Ectodermal cell (in vitro differentiated cells): Measurements from ENCODE around the gene YEATS4.

Source experiments
- H3K27ac ChIP-seq: 2 replicates; pipeline ENCODE4 v1.7.0; 2013; ENCODE audit warnings: mild to moderate bottlenecking, low read depth, low read length; ENCODE audit not compliant: insufficient read depth, poor library complexity, severe bottlenecking
- H3K27me3 ChIP-seq: 2 replicates; pipeline ENCODE4 v1.7.0; 2013; ENCODE audit warnings: mild to moderate bottlenecking, low read length; ENCODE audit not compliant: insufficient read depth, control insufficient read depth, poor library complexity, severe bottlenecking
- H3K36me3 ChIP-seq: one replicate; pipeline ENCODE4 v1.7.0; 2013; ENCODE audit warnings: low read length; ENCODE audit not compliant: control insufficient read depth, insufficient read depth
- H3K4me1 ChIP-seq: one replicate; pipeline ENCODE4 v1.7.0; 2013; ENCODE audit warnings: low read length; ENCODE audit not compliant: control insufficient read depth, insufficient read depth
- H3K4me3 ChIP-seq: 2 replicates; pipeline ENCODE4 v1.7.0; 2013; ENCODE audit warnings: low read depth, low read length, control low read depth; ENCODE audit not compliant: insufficient read depth
- H3K9me3 ChIP-seq: 2 replicates; pipeline ENCODE4 v1.7.0; 2013; ENCODE audit warnings: mild to moderate bottlenecking, low read length, moderate library complexity; ENCODE audit not compliant: control insufficient read depth
- WGBS, 2 experiments: methylation state at CpG; one replicate each; pipeline ENCODE4 v1.1.7; 2013; ENCODE audit warnings: missing lambda C conversion rate in 2 of 2; 5-methylcytosine and 5-hydroxymethylcytosine counted together

The YEATS4 gene

DNA sequence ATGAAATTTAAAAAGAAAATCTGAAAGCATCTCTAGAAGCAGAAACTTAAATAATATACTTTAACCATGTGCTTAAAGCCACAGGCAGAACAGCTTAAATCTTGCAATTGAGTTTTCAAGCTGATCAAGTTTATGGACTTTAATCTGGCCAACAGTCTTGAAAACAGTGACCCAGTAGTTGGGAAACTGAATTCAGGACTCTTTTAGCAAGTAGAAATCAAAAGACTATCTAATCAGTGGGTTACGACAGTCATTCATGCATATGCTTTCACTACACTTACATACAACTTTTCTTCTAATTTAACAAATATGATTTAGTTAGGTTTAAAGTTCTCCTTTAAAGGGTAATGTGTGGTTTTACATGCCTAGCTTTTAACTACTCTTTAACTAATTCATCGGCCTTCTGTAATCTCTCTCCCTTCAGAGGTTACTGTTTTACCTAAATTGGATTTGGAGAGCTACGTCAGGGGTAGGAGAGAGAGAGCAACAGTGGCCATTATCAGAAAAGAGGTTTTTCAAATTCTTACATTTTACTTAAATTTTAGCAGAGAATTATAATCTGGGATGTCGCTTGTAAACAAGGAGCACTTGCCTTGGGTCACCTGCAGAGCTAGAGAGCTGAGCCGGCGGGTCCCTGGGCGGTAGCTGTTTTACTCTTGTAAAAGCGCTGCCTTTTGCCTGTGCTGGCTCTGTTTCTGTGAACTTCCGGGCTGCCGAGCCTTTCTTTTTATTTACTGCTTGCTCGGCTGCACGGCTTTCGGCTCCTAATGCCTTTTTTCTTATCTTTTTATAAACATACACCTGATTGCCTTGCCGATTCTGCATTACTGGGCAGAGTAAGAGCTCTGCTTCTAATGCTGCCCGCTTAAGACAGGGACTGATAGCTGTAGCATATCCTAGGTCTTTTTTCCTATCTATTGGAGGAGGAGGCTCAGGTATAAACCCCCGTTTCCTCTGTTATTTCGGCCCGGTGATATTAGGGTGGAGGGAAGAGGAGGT, 28.8 kb upstream of the YEATS4 start:
- WGBS, 2 experiments: 15 to 26% methylated on average over 15 to 18 of the region's 18 CpGs

DNA sequence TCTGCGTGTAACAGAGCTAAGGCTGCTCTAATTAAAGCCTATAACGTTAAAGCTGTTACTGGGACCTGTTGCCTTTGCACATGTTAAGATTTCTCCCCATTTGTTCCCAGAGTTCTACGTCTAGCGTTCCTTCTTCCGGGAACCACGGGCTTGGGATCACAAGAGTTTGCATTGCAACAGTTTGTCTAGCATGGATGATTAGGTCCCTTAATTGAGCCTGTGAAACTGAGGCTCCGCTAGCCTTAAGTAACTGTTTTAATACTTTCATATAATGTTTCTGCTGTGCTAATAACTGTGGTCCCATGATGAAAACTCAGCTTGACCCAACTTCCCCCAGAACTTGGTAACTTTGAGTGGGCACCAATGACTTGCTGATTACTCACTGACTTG, 28.0 kb upstream of the YEATS4 start:
- Histone ChIP-seq H3K9me3 (no peaks in the 10 kb centered on the region), H3K36me3 (no peaks in the 10 kb centered on the region), H3K4me1 (peaks cover 7% of the 10 kb centered on the region), H3K4me3 (no peak overlapping the region), H3K27ac (no peak overlapping the region), H3K27me3 (no peaks in the 10 kb centered on the region)
- 71 to 76% methylated on average over 7 of the region's 7 CpGs for WGBS, 2 experiments

More for the DNA sequence above, 28.8 kb upstream of the YEATS4 start:
- peaks cover 7% of the 10 kb centered on the region for H3K4me1 ChIP-seq
- H3K9me3 ChIP-seq: no peaks in the 10 kb centered on the region
- H3K36me3 ChIP-seq: no peaks in the 10 kb centered on the region
- H3K27ac ChIP-seq: no peak overlapping the region
- H3K27me3 ChIP-seq: no peaks in the 10 kb centered on the region
- H3K4me3 ChIP-seq: no peak overlapping the region

DNA sequence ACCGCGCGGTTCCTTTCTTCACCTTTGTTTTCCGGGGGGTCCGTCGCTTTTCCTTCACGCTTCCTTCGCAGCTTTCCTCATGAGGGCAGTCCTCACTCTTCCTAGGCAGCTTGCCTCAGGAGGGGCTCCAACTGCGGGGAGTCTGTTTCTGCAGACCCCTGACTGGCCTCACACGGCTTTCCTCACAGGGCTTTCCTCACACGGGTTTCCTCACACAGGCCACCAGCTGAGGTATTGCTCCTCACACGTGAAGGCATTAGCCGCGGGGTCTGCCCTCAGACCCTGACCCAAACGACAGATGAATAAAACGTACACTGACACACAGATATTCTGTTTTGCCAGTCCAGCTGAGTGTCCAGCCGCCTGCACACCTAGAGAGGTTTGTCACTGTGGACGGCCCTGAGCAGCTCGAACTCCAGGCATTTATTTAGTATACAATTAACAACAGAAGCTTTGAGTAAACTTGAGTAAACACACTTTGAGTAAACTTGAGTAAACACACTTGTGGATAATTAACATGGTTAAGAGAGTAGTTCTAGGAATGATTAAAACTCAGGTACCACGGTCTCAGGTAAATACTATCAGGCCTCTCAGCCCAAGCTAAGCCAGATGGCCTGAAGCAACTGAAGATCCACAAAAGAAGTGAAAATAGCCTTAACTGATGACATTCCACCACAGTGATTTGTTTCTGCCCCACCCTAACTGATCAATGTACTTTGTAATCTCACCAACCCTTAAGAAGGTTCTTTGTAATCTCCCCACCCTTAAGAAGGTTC, 27.4 kb upstream of the YEATS4 start:
- Histone ChIP-seq H3K27ac (no peak overlapping the region), H3K4me1 (peaks cover 7% of the 10 kb centered on the region), H3K36me3 (no peaks in the 10 kb centered on the region), H3K27me3 (no peaks in the 10 kb centered on the region), H3K9me3 (no peaks in the 10 kb centered on the region), H3K4me3 (no peak overlapping the region)
- WGBS, 2 experiments: 85 to 87% methylated on average over 19 to 20 of the region's 20 CpGs

GRCh38 chr12:69332815-69333358, 26.7 kb upstream of the YEATS4 start:
- no peaks in the 10 kb centered on the region for H3K9me3 ChIP-seq

GRCh38 chr12:69334158-69334557, 25.4 kb upstream of the YEATS4 start:
- H3K27me3 ChIP-seq: no peaks in the 10 kb centered on the region
- peaks cover 7% of the 10 kb centered on the region for H3K4me1 ChIP-seq
- H3K4me3 ChIP-seq: no peak overlapping the region
- no peaks in the 10 kb centered on the region for H3K36me3 ChIP-seq
- no peaks in the 10 kb centered on the region for H3K9me3 ChIP-seq
- no peak overlapping the region for H3K27ac ChIP-seq

More at GRCh38 chr12:69332815-69333358, 26.7 kb upstream of the YEATS4 start:
- Histone ChIP-seq H3K27ac (no peak overlapping the region), H3K4me3 (no peak overlapping the region), H3K4me1 (peaks cover 7% of the 10 kb centered on the region), H3K27me3 (no peaks in the 10 kb centered on the region), H3K36me3 (no peaks in the 10 kb centered on the region)
- WGBS, 2 experiments: 90 to 91% methylated on average over 6 of the region's 6 CpGs

- H3K27ac ChIP-seq: no peak overlapping the region
- H3K4me1 ChIP-seq: no peaks in the 10 kb centered on the region
- H3K27me3 ChIP-seq: no peaks in the 10 kb centered on the region
- H3K4me3 ChIP-seq: no peak overlapping the region
- H3K36me3 ChIP-seq: no peaks in the 10 kb centered on the region
- no peaks in the 10 kb centered on the region for H3K9me3 ChIP-seq
- WGBS, 2 experiments: 100% methylated on average over 1 of the region's 2 CpGs; no CpG with 5 or more reads in 1 of the 2 experiments
Observed at GRCh38 chr12:69337311-69338090, 22.0 kb upstream of the YEATS4 start.

GRCh38 chr12:69338120-69338859, 21.3 kb upstream of the YEATS4 start:
- H3K27me3 ChIP-seq: no peaks in the 10 kb centered on the region
- H3K9me3 ChIP-seq: no peaks in the 10 kb centered on the region
- no peaks in the 10 kb centered on the region for H3K36me3 ChIP-seq
- WGBS, 2 experiments: 97 to 100% methylated on average over 1 to 3 of the region's 3 CpGs
- no peaks in the 10 kb centered on the region for H3K4me1 ChIP-seq
- H3K4me3 ChIP-seq: no peak overlapping the region
- H3K27ac ChIP-seq: no peak overlapping the region

DNA sequence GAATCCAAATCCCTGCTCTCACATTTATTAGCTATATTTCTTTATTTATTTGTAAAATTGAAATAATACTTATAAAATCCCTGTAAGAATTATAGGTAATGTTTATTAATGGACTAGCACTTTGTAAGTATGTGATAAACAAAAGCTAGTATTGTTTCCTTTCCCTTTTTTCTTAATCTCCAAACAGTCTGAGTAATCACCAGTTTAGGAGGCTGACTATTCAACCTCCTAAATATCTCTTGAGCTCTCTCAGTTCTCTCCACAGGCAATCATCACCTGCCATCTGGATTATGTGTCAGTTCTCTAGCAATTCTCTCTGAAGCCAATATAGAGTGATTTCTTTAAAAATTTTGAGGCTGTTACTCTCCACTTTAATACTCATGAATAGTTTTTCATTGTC, 20.6 kb upstream of the YEATS4 start:
- H3K4me1 ChIP-seq: no peaks in the 10 kb centered on the region
- H3K27me3 ChIP-seq: no peaks in the 10 kb centered on the region
- no peaks in the 10 kb centered on the region for H3K9me3 ChIP-seq

DNA sequence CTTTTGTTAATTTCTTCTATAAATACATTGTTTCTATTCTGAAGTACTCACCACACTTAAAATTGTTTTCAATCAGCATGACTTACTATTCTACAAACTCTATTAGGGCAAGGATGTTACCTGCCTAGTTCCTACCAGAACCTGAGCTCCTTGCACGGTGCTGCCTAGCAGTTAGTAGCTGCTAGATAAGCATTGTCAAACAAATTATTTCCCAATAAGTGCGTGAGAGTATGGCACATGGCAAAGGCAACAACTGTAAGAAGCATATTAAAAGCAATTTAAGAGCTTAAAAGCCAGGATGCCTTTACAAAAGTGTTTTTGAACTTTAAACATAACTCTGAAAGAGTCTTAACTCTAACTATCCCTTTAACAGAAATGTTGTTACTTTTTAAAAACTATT, 19.5 kb upstream of the YEATS4 start:
- H3K9me3 ChIP-seq: no peaks in the 10 kb centered on the region
- H3K27me3 ChIP-seq: no peaks in the 10 kb centered on the region
- 95 to 96% methylated on average over 2 of the region's 2 CpGs for WGBS, 2 experiments
- no peak overlapping the region for H3K27ac ChIP-seq
- no peaks in the 10 kb centered on the region for H3K36me3 ChIP-seq
- no peak overlapping the region for H3K4me3 ChIP-seq
- no peaks in the 10 kb centered on the region for H3K4me1 ChIP-seq

More for the DNA sequence above, 20.6 kb upstream of the YEATS4 start:
- H3K4me3 ChIP-seq: no peak overlapping the region
- no peak overlapping the region for H3K27ac ChIP-seq
- no peaks in the 10 kb centered on the region for H3K36me3 ChIP-seq
